Natural killer cell treated with Interleukin-12 subunit alpha and Interleukin-12 subunit beta and Interleukin-15 and Interleukin-18, amount 100 ng/mL, for 72 hours (primary cell): ENCODE data around the gene RPA1. TPM values are rescaled to one million over a fixed set of nuclear protein-coding genes. Genes with fewer than 3 reads are reported as not detected.

Source experiments
- total RNA-seq, 2 donors: library from RNA; stranded (reverse); gene quantifications; one replicate each; pipeline ENCODE4 v1.2.3, GENCODE V29; 2022

RPA1 gene
- total RNA-seq, 2 donors from 2014 or later: 144 to 169 TPM

Other genes starting within 250 kb of the RPA1 start
- gene SLC43A2, start 201.2 kb upstream of the RPA1 start, total RNA-seq: 1 to 10 TPM; 4.9 to 5.0 TPM
- 1 to 10 TPM; 3.6 to 4.1 TPM for gene SCARF1, start 184.3 kb upstream of the RPA1 start, total RNA-seq
- 1 to 10 TPM; 1.2 to 3.1 TPM for gene RILP, start 180.1 kb upstream of the RPA1 start, total RNA-seq
- 100 to 1,000 TPM; 348 to 422 TPM for gene PRPF8, start 145.1 kb upstream of the RPA1 start, total RNA-seq
- gene TLCD2, start 119.6 kb upstream of the RPA1 start, total RNA-seq: under 1 TPM; 0.17 to 0.78 TPM
- 10 to 100 TPM; 17.9 to 30.9 TPM for gene WDR81, start 105.3 kb upstream of the RPA1 start, total RNA-seq
- under 1 TPM in 1 of 2 donors, not detected in 1; 0.24 TPM for gene SERPINF2, start 87.1 kb upstream of the RPA1 start, total RNA-seq
- gene SERPINF1, start 67.9 kb upstream of the RPA1 start, total RNA-seq: not detected
- 10 to 100 TPM; 28.4 to 35.7 TPM for gene SMYD4, start 103 bp upstream of the RPA1 start, total RNA-seq
- gene RTN4RL1, start 195.3 kb downstream of the RPA1 start, total RNA-seq: not detected
- gene DPH1, start 200.1 kb downstream of the RPA1 start, total RNA-seq: 10 to 100 TPM; 32.5 to 34.7 TPM
- gene OVCA2, start 212.0 kb downstream of the RPA1 start, total RNA-seq: 10 to 100 TPM; 35.5 to 49.8 TPM
- gene HIC1, start 225.1 kb downstream of the RPA1 start, total RNA-seq: 10 to 100 TPM; 24.8 to 56.7 TPM